HCT116 (cell line): Measurements from ENCODE around the gene COPB1.

Experiments
- ATF3 ChIP-seq: IDR thresholded peaks from 2 replicates; pipeline ENCODE4 v1.6.1; 2012
- CBX3 ChIP-seq: IDR thresholded peaks from 2 replicates; pipeline ENCODE4 v1.6.1; 2012; ENCODE audit warnings: low read depth
- CTCF ChIP-seq, 3 experiments: fragments of 200-600 bp in 1 of 3; sonication (generic) in 1 of 3; IDR thresholded peaks in 2 of 3; conservative IDR thresholded peaks in 1 of 3; 2 replicates each; pipeline ENCODE4 v1.5.1; 2012 to 2017; ENCODE audit warnings: low read depth in 2 of 3, low read length in 2 of 3, antibody characterized with exemption in 1 of 3, borderline replicate concordance in 1 of 3, control low read depth in 1 of 3, mild to moderate bottlenecking in 1 of 3, mixed read lengths in 1 of 3, mixed run types in 1 of 3, moderate library complexity in 1 of 3; ENCODE audit not compliant: insufficient read depth in 1 of 3
- POLR2A ChIP-seq: IDR thresholded peaks from 2 replicates; pipeline ENCODE4 v1.7.0; 2011; ENCODE audit warnings: borderline replicate concordance; ENCODE audit not compliant: insufficient read depth, insufficient read length; ENCODE audit errors: extremely low read depth
- POLR2AphosphoS5 ChIP-seq: IDR thresholded peaks from 2 replicates; pipeline ENCODE4 v1.6.1; 2011; ENCODE audit warnings: mild to moderate bottlenecking, low read depth, low read length, moderate library complexity
- RAD21 ChIP-seq: IDR thresholded peaks from 2 replicates; pipeline ENCODE4 v1.6.1; 2012; ENCODE audit warnings: low read depth, mild to moderate bottlenecking
- REST ChIP-seq: IDR thresholded peaks from 2 replicates; pipeline ENCODE4 v1.6.1; 2012; ENCODE audit warnings: low read depth
- TCF7L2 ChIP-seq: IDR thresholded peaks from 2 replicates; pipeline ENCODE4 v1.7.0; 2011; ENCODE audit warnings: borderline replicate concordance, inconsistent platforms; ENCODE audit not compliant: insufficient read depth, insufficient read length; ENCODE audit errors: extremely low read depth
- ZFX ChIP-seq: fragments of 450-650 bp; IDR thresholded peaks from 2 replicates; pipeline ENCODE4 v1.6.1; 2017

GRCh38 chr11:14542324-14542723 lies 42.7 kb upstream of the COPB1 start:
- no peak for TF ChIP-seq CTCF (IDR thresholded peaks at IDR 0.05 in 2 of 3, conservative IDR thresholded peaks at IDR 0.05 in 1 of 3; ENCODE audit: borderline replicate concordance in 1 of 3, insufficient read depth in 1 of 3, low read depth in 2 of 3, low read length in 2 of 3)
- TF ChIP-seq ATF3: no peak
- TF ChIP-seq POLR2AphosphoS5: no peak
- TF ChIP-seq TCF7L2: no peak
- TF ChIP-seq POLR2A: no peak
- TF ChIP-seq ZFX: no peak
- TF ChIP-seq CBX3: no peak
- TF ChIP-seq REST: no peak
- no peak for TF ChIP-seq RAD21
